GM19438 (cell line): ENCODE data around the gene P3H4.

ENCODE experiments used
- ATAC-seq: cut with Tn5 transposase; IDR thresholded peaks from one replicate; pipeline ENCODE4 v1.9.1; 2021; ENCODE audit warnings: low read depth; ENCODE audit not compliant: unreplicated experiment

Gene P3H4

DNA sequence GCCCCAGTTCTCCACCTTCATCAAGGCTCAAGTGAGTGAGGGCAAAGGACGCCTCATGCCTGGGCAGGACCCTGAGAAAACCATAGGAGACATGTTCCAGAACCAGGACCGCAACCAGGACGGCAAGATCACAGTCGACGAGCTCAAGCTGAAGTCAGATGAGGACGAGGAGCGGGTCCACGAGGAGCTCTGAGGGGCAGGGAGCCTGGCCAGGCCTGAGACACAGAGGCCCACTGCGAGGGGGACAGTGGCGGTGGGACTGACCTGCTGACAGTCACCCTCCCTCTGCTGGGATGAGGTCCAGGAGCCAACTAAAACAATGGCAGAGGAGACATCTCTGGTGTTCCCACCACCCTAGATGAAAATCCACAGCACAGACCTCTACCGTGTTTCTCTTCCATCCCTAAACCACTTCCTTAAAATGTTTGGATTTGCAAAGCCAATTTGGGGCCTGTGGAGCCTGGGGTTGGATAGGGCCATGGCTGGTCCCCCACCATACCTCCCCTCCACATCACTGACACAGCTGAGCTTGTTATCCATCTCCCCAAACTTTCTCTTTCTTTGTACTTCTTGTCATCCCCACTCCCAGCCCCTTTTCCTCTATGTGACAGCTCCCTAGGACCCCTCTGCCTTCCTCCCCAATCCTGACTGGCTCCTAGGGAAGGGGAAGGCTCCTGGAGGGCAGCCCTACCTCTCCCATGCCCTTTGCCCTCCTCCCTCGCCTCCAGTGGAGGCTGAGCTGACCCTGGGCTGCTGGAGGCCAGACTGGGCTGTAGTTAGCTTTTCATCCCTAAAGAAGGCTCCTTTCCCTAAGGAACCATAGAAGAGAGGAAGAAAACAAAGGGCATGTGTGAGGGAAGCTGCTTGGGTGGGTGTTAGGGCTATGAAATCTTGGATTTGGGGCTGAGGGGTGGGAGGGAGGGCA is 10.7 kb upstream of the P3H4 start:
- ATAC-seq = no peak

DNA sequence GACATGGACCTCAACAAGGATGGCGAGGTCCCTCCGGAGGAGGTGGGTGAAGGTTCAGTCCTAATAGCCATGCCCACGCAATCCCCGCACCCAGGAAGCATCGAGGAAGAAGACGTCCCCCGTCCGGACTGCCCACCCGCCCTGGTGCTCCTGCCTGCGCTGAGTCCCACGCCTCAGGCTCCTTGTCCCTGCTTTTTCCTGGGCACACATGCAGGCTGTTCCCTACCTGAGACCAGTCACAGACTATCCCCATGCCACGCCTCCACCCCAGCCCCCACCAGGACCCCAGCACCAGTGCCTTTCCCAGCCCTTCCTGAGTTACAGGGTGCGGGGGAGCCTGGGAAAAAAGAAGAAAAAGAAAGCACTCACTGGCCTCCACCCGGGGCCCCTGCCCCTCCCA is 10.0 kb upstream of the P3H4 start:
- no peak for ATAC-seq

DNA sequence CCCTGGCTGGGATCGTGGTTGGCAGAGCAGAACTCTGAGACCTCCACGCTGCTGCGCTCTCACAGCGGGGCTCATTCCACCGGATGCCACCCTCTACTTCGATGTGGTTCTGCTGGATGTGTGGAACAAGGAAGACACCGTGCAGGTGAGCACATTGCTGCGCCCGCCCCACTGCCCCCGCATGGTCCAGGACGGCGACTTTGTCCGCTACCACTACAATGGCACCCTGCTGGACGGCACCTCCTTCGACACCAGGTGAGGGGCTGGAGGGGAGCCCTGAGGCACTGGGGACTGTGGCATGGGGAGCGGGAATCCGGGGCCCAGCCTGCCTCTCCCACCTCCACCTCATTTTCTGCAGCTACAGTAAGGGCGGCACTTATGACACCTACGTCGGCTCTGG is 6.3 kb upstream of the P3H4 start:
- ATAC-seq = no peak

DNA sequence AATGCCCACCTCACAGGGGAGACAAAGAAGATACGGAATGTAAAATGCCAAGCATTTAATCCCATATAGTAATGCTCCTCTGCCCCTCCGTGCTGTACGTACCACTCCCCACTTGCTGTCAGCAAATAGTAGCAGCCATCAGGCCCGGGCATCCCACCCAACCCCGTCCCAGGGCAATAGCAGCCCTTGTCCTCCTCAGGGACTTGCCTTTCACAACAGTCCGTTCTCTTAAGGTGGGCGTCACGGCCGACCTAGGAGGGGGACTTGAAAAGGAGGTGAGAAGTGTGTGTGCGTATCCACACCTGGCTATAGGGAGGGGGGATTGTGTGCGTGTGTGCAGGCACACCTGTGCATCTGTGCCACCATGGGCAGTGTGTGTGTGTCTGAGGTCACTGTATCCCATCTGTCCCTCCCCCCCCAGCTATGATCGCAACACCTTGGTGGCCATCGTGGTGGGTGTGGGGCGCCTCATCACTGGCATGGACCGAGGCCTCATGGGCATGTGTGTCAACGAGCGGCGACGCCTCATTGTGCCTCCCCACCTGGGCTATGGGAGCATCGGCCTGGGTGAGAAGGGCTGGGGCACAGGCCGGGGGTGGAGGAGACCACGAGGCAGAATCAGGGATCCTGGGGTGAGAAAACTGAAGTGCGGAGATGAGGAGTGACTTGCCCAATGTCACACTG is 5.0 kb upstream of the P3H4 start:
- ATAC-seq = no peak

DNA sequence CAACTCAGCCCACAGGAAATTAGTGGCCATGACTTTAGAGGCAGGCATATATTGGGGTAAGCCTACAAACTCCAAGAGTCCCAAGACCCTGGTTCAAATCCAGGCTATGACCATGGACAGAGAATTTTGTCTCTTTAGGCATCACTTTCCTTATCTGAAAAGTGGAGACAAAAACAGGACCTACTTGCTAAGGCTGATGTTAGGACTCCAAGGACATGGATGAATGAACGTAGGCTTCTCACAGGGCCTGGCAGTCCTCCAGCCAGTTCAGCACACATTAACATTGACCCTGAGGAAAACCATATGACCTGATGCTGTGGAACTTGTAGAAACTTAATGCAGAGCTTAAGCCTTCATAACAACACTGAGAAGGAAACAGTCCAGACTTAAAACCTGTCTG is 2.4 kb upstream of the P3H4 start:
- ATAC-seq = no peak

DNA sequence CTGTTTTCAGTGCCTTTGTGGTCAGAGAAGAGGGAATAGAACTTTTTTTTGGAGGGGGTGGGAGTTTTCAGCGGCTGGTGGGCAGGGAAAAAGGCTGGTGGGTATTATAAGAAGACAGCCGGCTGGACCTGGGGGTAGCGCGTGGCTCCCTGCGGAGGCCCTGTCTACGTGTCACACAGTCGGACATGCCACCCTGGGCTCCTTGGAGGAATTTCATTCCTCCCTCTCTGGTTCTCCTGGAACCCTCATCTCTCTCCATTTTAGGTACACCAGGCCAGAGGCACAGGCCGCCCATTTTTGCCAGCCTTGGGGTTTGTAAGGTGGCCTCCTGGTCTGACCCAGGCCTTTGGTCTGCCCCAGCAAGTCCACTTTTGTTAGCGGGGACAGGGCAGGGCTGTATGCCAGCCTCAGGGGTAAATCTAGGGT is 2.0 kb upstream of the P3H4 start:
- no peak for ATAC-seq

DNA sequence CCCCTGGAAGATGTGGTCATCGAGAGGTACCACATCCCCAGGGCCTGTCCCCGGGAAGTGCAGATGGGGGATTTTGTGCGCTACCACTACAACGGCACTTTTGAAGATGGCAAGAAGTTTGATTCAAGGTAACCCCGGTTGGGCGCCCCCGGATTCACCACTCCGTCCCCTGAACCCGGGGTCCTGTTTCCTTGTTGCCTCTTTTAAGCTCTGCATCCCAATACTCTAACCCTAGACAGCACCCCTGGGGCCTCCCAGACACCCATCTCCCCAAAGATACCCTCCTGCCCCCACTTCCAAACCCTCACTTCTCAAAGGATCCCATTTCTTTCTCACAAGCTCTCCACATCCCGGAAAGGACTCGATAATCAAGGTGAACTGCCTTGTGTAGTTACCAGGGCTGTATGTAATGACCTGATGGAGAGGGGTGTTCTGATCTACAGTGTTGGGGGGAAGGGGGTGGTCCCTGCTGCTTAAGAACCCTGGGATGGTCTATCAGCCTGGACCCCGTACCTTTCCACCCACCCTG is 1.5 kb upstream of the P3H4 start:
- no peak for ATAC-seq

DNA sequence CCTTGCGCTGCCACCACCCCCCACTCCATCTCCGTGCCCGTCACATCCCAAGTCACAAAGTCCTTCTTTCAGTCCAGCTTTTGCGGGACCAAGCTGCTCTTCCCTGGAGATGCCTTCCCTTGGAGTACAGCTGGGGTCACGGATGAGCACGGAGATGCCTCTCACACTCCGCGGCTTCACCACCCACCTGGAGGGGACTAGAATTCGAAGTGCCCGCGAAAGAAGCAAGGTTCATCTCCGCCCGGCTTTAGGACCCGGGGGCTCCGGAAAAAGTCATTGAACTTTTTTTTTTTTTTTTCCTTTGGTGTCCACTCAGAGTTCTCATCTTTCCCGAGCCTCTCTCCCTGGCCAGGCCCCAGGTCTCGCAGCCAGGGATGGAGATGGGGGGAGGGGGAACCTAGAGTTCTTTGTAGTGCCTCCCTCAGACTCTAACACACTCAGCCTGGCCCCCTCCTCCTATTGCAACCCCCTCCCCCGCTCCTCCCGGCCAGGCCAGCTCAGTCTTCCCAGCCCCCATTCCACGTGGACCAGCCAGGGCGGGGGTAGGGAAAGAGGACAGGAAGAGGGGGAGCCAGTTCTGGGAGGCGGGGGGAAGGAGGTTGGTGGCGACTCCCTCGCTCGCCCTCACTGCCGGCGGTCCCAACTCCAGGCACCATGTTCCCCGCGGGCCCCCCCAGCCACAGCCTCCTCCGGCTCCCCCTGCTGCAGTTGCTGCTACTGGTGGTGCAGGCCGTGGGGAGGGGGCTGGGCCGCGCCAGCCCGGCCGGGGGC is 817 bp upstream of the P3H4 start, which contains the start of gene FKBP10:
Gene FKBP10 (plus strand): TSS at position 624 of the 771 bp plus-strand sequence. CDS start 31 bp downstream, at position 655.
- no peak for ATAC-seq

DNA sequence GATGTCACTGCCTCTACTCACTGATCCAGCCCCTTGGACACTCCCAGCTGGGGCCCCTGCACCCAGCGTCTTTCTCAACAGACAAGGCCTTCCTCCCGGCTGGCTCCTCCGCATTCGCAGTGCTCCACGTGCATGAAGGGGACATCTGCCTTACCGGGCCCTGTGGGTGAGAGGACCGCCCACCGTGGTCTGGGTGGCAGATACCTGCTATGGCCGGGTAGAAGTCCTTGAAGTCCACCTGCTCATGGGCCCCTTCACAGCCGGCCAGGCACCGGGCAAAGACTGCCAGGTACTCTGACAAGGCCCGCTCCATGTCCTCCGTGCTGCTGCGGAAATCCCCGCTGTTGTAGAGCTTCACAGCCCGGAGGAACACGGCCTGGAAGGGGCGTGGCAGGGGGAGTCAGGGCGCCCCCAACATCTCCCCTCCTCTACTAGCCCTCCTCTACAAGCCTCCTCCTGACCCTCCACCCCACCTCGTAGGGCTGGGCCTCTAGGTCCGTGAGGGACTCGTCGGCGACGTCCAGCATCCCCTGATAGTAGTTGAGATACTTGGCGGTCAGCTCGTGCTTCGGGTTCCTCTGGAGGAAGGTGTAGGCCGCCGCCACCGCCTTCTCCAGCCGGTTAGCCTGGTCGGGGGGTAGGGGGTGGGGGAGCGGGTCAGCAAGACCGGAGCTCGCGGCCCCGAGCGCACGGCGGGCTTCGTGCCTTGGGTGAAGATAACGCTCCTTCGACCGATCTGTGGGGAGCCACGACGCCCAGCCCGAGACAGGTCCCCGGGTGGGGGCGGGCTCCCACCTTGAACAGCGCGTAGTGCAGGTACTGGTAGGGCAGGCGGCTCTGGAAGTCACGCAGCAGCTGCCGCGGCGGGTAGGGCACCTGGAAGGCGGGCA is 845 bp downstream of the P3H4 start:
- no peak for ATAC-seq

DNA sequence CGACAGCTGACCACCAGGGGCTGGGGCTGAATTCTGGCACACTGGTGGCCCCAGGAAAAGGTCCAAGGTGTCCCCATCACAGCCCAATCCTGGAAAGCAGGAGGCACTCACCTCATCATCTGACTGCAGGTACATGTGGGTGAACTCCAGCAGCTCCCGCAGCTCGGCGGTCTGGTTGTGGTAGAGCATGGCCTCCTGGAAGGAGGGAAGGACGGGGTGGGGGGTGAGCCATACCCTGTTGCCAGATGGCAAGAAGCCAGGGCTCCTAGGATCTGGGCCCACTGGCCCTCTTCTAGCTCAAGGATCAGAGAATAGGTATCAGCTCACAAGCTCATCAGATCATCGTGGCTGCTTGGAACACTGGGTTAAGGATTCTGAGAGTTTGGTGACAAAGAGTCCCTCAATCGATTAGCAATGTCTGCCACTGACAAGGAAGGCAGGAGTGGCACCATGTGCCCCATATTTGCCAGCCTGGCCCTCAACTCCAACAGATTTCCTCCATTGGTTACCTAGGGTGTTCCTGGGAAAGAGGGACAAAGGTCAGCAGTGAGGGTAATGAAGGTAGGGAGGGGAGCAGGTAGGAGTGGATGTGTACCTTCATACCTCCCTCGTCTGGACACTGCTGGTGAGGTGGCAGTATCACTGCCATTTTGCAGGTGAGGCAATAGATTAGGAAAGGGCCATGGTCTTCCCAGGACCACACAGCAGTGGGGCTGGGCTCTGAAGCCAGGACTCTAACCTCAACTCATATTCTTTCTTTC is 4.9 kb downstream of the P3H4 start:
- ATAC-seq = no peak

DNA sequence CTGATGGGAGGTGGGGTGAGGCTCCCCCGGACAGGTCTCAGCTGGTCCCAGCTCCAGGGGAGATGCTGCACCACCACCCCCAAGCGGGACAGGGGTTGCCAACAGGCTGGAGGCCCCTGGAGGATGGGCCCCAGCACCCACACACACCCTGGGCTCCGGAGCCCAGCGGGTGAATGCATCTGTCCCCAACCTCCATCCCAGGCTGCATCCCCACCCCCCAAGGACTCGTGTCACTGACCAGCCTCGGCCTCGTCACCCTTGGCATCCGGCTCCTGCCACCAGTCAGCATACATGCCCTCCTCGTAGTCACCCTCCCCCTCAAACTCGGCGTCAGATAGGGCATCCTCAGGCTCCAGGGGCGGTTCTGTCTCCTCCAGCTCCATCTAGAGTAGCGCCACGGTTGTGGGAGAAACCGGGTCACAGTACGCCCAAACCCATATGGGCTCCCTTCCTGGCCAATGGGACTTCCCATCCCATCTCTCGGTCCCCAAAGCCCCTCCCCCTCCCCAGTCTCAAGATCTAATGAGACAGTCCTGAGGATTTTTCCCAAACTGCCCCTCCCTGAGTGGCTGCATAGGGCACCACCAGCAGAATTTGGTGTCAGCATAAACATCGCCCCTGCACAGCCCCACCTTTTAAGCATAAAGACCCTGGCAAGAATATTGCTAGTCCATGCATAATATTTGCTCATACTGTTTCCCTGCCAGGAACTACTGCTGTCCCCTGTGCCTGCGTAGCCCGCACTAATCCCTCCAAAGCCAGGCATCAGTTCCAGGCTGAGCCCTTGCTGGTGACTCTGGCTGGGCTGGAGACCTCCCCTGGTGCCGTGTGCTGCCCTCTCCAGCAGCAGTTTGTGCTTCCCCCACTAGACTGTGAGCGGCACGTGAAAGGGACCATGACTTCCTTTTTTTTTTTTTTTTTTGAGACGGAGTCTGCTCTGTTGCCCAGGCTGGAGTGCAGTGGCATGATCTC is 8.4 kb downstream of the P3H4 start:
- no peak for ATAC-seq

DNA sequence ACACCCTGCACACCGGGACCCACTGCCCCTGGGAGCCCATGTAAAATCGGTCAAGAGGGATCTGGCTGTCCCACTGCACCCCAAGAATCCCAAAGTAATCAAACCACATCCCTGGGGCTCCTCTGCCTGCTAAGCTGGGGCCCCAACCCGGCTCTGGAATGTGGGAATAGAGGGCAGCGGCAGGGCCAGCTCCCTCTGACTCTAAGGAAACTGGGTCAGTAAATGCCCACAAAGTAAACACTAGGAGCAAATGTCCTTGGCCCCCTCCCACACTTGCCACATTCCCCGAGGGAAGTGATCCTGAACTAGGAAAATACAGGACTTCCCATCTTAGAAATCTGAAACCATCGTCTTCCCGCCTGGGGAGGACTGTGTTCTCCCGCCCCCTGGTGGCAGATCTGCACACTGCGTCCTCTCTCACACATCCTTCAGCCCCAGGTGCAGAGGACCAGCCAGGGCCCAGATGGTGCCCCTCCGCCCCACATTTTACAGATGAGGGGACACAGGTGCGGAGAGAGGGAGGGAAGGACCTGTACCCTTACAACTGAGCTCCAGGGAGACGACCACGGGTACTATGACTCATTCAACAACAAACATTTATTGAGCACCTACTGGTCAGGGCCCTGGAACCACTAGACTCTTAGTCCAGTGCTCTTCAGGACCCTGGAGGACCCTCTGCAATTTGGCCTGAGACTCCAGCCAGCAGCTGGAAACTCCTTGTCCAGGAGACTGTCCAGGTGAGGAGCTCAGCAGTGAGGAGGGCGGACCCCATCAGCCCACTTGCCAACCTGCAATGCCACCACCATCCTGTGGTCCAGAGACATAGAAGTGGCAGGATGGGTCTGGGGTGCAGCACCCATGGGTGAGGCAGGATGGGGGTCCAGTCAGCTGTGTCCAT is 10.1 kb downstream of the P3H4 start:
- ATAC-seq = no peak

DNA sequence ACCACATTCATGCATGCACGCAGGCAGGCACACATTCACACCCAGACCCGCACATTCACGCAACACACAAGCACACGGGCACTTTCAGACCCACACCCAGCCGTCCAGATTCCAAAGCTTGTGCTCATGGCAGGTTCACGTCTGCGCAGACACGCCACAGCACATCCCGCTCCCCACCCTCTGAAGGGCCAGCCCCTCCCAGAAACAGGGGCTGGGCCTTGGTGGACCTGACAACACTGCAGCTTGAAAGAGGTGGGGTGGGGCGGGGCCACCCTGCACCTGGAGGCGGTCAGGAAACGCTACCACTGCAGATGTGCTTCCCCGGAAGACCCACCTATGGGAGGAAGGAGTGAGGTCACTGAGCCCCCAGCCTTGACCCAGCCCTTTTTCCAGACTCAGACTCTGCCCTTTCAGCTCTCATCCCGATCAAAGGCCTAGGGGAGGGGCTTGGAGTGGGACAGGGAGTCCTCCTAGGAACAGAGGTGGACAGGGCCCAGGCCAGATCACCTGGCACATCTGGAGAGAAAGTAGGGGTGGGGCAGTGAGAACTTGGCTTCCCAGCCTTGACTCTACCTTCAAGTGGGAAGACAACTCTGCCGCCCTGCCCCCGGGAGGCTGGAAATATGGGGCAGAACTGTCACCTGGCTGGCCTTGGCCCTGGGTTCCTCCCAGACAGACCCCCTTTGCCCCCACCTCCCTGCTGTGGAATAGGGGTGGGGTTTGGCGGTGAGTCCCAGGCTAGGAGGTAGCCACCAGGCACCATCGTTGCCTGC is 11.0 kb downstream of the P3H4 start:
- no peak for ATAC-seq

DNA sequence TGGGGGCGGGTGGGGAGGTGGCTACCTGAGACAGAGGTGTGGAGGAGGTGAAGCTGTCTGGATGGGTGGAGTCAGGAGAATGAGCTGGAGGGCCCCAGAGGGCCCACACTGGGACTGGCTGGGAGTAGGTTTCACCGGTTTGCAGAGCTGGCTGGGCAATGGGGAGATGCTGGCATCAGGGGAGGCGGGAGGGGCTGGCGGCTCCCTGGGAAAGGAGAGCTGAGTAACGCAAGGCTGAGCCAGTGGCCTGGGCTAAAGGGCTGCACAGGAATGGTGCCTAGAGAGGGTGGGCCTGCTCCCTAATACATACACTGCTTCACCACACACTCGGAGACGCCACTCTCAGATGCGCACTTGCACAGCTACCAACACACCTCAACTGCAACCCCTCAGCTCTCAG is 12.4 kb downstream of the P3H4 start:
- no peak for ATAC-seq

DNA sequence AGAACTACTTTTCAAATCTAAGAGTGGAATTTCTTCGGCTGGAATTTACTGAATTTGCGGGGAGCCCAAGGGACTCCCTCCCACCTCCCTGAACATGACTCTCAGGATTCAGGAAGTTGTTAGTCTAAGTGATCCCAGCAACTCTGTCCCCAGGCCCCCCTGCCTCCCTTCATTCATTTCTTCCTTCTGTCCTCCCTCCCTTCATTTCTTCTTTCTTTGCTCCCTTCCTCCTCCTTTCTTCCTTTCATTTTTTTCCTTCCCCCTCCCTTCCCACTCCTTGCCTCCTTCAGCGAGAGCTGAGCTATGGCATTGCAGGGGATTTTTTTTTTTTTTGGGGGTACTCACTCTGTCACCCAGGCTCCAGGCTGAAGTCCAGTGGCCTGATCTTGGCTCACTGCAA is 14.4 kb downstream of the P3H4 start:
- ATAC-seq = no peak
